Tongue (tissue), 3 donors: ENCODE measurements around the gene TSPY4. TPM values are rescaled to one million over a fixed set of nuclear protein-coding genes. Genes with fewer than 3 reads are reported as not detected.
"Not testable (repeated sequence)": the region's sequence is repeated elsewhere in the genome, so short reads cannot be mapped to it uniquely, and the experiment has no call there.

Source experiments
- DNase-seq: peaks from one replicate; pipeline ENCODE4 v3.0.0-alpha.2; 2015
- small RNA-seq: library from RNA; depleted of rRNA; stranded (forward); fragments of <200 nt; gene quantifications from one replicate; pipeline ENCODE3, GENCODE V24; 2014; ENCODE audit warnings: low replicate concordance
- total RNA-seq: library from RNA; depleted of rRNA; stranded (reverse); fragments of >200 nt; gene quantifications from one replicate; pipeline ENCODE4 v1.2.3, GENCODE V29; 2014

The TSPY4 gene
- not detected for total RNA-seq

- DNase-seq, result not testable (repeated sequence)
Measured at GRCh38 chrY:9337164-9337563, at the start of gene TSPY4. TSS of gene TSPY4 (plus strand) at chrY:9337464. CDS start at chrY:9337510, 46 bp downstream.

- DNase-seq, result no peak
Measured at GRCh38 chrY:9320996-9321395, 16.3 kb upstream of the TSPY4 start.

- not testable (repeated sequence) for DNase-seq
Measured at GRCh38 chrY:9357497-9357896, 20.2 kb downstream of the TSPY4 start, which contains the start of gene TSPY8. TSS of gene TSPY8 (plus strand) at chrY:9357797. CDS start at chrY:9357843, 46 bp downstream.

Small RNAs within 50 kb of the gene (small RNA-seq; reads per million reads assigned to genes)
- gene AC006158.1, result not detected

Other genes with a start within 250 kb of the TSPY4 start
- not detected for gene TSPY8, start 20.3 kb downstream of the TSPY4 start, total RNA-seq
- gene TSPY3, start 61.0 kb downstream of the TSPY4 start, total RNA-seq, result not detected
- not detected for gene TSPY1, start 129.5 kb downstream of the TSPY4 start, total RNA-seq
- not detected for gene TSPY9, start 149.8 kb downstream of the TSPY4 start, total RNA-seq
- not detected for gene TSPY10, start 190.4 kb downstream of the TSPY4 start, total RNA-seq